C4-2B (cell line): Measurements from ENCODE around the gene LLGL1.

Source experiments
- CTCF ChIP-seq: fragments of 450-650 bp; conservative IDR thresholded peaks from 2 replicates; pipeline ENCODE4 v1.5.1; 2017; ENCODE audit warnings: mild to moderate bottlenecking
- ZFX ChIP-seq: fragments of 450-650 bp; IDR thresholded peaks from 2 replicates; pipeline ENCODE4 v1.6.1; 2017

GRCh38 chr17:18250708-18251107, 25.3 kb downstream of the LLGL1 start:
- TF ChIP-seq CTCF = no peak
- TF ChIP-seq ZFX = no peak
